ENCODE measurements around the gene ANKRD42. TPM values are rescaled to one million over a fixed set of nuclear protein-coding genes. Genes with fewer than 3 reads are reported as not detected.

The ANKRD42 gene
- total RNA-seq, 1 experiment from 2014 or later = 8.6 TPM

GRCh38 chr11:83191986-83192385 is 1.5 kb upstream of the ANKRD42 start:
- POLR2A ChIA-PET = interaction anchor here (0.8 to 6.3 kb wide), 5 partner anchors 12 to 291 kb away, joined by 3 to 52 read pairs (median 8); partner anchors contain the start of genes DDIAS, PCF11 and PRCP
- no TSS peak for BruUV-seq (replicated peaks)
- Mint-ChIP-seq H3K4me1 (ENCODE audit: insufficient read depth, unreplicated experiment) (peaks cover 37% of the 10 kb centered on the region), H3K9me3 (ENCODE audit: unreplicated experiment) (no peaks in the 10 kb centered on the region), H3K27me3 (ENCODE audit: insufficient read depth, unreplicated experiment) (no peaks in the 10 kb centered on the region), H3K4me3 (ENCODE audit: unreplicated experiment) (peak overlapping the region; percentile 94), H3K27ac (ENCODE audit: low read depth, unreplicated experiment) (peak overlapping the region; percentile 92), H3K36me3 (ENCODE audit: insufficient read depth, unreplicated experiment) (peaks cover 58% of the 10 kb centered on the region)
- intact Hi-C loops (cut with micrococcal nuclease) = loop anchor here (2.0 kb wide), 1 partner anchor 35 kb away; the partner anchor contains the start of gene PCF11
- no peak for DNase-seq (ENCODE audit: unreplicated experiment)
- CTCF ChIA-PET = no interaction called here
- no peak for TF ChIP-seq CTCF (IDR thresholded peaks at IDR 0.05; ENCODE audit: unreplicated experiment)

DNA sequence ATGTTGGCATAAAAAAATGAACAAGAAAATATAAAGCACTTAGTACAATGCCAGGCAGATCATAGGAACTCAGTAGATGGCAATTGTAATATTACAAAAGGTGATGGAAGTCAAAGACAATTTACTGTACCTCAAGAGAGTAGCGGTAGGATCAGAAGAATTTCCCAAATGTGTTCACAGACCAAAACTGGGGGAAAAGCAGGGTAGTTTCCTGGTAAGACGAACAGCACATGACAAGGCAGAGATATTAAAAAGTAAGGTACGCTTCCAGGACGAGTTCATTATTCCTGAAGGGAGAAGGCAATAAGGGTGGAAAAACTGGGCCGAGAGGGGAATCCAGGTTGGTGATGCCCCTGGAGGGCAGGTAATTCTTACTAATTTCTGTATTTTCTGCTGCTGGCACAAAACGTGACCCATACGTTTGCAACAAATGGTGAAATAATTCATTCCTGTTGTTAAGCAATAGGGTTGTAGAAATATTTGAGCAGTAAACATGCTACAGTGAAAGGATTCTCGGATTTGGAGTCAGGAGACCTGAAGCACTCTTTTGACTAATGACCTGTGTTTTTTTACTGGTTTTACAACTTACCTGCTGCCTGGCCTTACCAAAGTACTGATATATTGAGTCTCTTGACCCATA is 786 bp upstream of the ANKRD42 start:
- H3K36me3 Mint-ChIP-seq (ENCODE audit: insufficient read depth, unreplicated experiment) = peaks cover 53% of the 10 kb centered on the region
- ChIA-PET CTCF (interaction anchor here (0.6 to 1.0 kb wide), 4 partner anchors 57 to 326 kb away, joined by 3 to 4 read pairs (median 4); no protein-coding TSS in a partner anchor), POLR2A (interaction anchor here (0.6 to 3.9 kb wide), 27 partner anchors 8 to 294 kb away, joined by 3 to 91 read pairs (median 7); partner anchors contain the start of genes CCDC90B, DDIAS, PCF11 and PRCP)
- no TSS peak for BruUV-seq (replicated peaks)
- no peaks in the 10 kb centered on the region for H3K27me3 Mint-ChIP-seq (ENCODE audit: insufficient read depth, unreplicated experiment)
- TF ChIP-seq CTCF (IDR thresholded peaks at IDR 0.05; ENCODE audit: unreplicated experiment) = no peak
- intact Hi-C loops (cut with micrococcal nuclease) = loop anchor here (1.0 to 2.0 kb wide), 2 partner anchors 36 to 291 kb away; partner anchors contain the start of genes DDIAS and PCF11
- H3K4me1 Mint-ChIP-seq (ENCODE audit: insufficient read depth, unreplicated experiment) = peaks cover 34% of the 10 kb centered on the region
- peak overlapping the region; percentile 92 for H3K27ac Mint-ChIP-seq (ENCODE audit: low read depth, unreplicated experiment)
- peak overlapping the region; percentile 94 for H3K4me3 Mint-ChIP-seq (ENCODE audit: unreplicated experiment)
- H3K9me3 Mint-ChIP-seq (ENCODE audit: unreplicated experiment) = no peaks in the 10 kb centered on the region
- no peak for DNase-seq (ENCODE audit: unreplicated experiment)

GRCh38 chr11:83194281-83195142 is 1.0 kb downstream of the ANKRD42 start:
- BruUV-seq (replicated peaks) = no TSS peak
- Mint-ChIP-seq H3K27me3 (ENCODE audit: insufficient read depth, unreplicated experiment) (no peaks in the 10 kb centered on the region), H3K36me3 (ENCODE audit: insufficient read depth, unreplicated experiment) (peaks cover 35% of the 10 kb centered on the region), H3K9me3 (ENCODE audit: unreplicated experiment) (no peaks in the 10 kb centered on the region), H3K27ac (ENCODE audit: low read depth, unreplicated experiment) (peak overlapping the region; percentile 92), H3K4me3 (ENCODE audit: unreplicated experiment) (peak overlapping the region; percentile 94), H3K4me1 (ENCODE audit: insufficient read depth, unreplicated experiment) (peaks cover 34% of the 10 kb centered on the region)
- TF ChIP-seq CTCF (IDR thresholded peaks at IDR 0.05; ENCODE audit: unreplicated experiment) = no peak
- peak; percentile 68 for DNase-seq (ENCODE audit: unreplicated experiment)
- intact Hi-C loops (cut with micrococcal nuclease) = loop anchor here (1.0 to 2.0 kb wide), 2 partner anchors 56 to 288 kb away; no protein-coding TSS in a partner anchor
- ChIA-PET CTCF (interaction anchor here (0.9 to 1.5 kb wide), 3 partner anchors 97 to 1127 kb away, joined by 3 to 4 read pairs (median 3); no protein-coding TSS in a partner anchor), POLR2A (interaction anchor here (0.6 to 3.9 kb wide), 24 partner anchors 12 to 327 kb away, joined by 3 to 91 read pairs (median 6); partner anchors contain the start of genes CCDC90B, DDIAS, PCF11 and PRCP)

Data from MCF 10A (cell line).